D721Med (cell line): ENCODE results near the gene VAT1L.

Experiments used
- DNase-seq: peaks from one replicate; pipeline ENCODE4 v3.0.0; 2011; ENCODE audit warnings: low spot score; ENCODE audit not compliant: insufficient read length
- FAIRE-seq: peaks from 2 replicates; lab custom pipeline; 2011; peaks lifted over from hg19 to GRCh38; lab: Jason Lieb, UNC
- TF ChIP-seq, protein P1 (sequence below): IDR thresholded peaks from 2 replicates; pipeline ENCODE4 v1.5.1; 2012; ENCODE audit warnings: mild to moderate bottlenecking, control low read depth; ENCODE audit not compliant: insufficient read depth; ENCODE audit errors: missing control alignments

Gene VAT1L

DNA sequence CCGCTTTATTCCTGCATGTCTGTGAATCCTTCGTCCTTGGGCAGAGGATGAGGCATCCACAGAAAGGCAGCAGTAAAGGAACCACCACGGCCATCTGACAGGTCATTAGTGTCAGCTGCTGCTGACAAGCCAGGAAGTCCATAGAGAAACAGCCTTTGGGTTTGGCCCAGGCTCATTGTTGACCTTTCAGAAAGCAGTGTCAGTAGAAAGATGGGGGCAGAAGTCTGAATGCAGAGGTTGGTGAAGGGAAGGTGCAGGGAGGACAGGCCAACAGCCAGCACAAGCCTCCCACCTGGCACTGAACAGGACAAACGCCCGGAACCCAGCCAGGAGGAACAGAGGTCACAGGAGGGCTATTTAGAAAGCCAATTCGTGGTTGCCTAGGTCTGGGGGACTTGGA, 105.8 kb downstream of the VAT1L start:
- no peak for DNase-seq
- TF ChIP-seq, protein P1, sequence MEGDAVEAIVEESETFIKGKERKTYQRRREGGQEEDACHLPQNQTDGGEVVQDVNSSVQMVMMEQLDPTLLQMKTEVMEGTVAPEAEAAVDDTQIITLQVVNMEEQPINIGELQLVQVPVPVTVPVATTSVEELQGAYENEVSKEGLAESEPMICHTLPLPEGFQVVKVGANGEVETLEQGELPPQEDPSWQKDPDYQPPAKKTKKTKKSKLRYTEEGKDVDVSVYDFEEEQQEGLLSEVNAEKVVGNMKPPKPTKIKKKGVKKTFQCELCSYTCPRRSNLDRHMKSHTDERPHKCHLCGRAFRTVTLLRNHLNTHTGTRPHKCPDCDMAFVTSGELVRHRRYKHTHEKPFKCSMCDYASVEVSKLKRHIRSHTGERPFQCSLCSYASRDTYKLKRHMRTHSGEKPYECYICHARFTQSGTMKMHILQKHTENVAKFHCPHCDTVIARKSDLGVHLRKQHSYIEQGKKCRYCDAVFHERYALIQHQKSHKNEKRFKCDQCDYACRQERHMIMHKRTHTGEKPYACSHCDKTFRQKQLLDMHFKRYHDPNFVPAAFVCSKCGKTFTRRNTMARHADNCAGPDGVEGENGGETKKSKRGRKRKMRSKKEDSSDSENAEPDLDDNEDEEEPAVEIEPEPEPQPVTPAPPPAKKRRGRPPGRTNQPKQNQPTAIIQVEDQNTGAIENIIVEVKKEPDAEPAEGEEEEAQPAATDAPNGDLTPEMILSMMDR: no peak
- no peak for FAIRE-seq

DNA sequence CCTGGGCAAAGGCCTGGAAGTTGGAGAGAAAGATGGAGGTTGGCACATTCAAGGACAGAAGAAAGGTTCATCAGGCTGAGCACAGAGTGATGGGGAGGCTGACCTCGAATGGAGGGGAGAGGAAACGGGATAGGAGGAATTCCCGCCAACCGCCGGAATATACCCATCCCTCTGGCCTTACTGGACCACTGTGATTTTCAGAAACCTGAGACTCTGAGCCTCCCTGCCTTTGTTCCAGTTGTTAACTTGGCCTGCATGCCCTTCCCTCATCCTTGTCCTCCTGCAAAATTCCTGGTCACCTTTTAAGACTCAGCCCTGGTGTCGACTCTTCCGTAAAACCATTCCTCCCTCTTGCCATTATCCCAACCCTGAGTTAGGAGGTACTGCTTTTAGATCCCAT, 107.6 kb downstream of the VAT1L start:
- TF ChIP-seq, protein P1: no peak
- DNase-seq (no peak), FAIRE-seq (no peak)

DNA sequence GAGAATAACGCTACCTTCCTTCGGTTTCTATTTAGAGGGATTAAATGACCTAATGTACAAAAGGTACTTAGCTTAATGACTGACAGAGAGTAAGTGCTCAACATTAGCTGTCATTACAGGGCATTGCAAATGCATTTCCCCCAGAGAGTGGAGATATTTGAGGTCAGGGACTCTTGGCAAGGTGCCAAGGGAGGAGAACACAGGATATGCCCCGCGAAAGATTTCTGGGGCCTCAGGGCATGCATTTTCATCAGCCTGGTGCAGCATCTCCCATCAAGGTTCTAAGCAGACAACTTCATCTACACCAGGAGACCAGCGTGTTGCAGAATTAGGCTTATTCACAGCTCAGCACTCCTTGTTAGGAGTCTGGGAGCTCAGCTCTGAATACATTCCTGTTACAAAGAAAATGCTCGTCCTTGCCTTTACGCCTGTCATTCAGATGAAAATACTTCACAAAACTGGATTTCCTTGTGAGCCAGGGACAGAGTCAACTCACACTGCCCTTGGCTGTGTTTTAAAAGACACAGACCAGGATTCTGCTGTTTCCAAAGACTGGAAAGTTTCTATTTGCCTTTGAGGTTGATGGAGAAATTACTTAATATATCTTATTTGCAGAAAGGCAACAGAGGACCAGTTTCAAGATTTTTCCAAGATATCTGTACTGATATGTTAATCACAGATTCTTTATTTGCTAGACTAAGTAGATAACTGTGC, 108.2 kb downstream of the VAT1L start:
- DNase-seq (no peak), FAIRE-seq (no peak)
- TF ChIP-seq, protein P1: no peak

DNA sequence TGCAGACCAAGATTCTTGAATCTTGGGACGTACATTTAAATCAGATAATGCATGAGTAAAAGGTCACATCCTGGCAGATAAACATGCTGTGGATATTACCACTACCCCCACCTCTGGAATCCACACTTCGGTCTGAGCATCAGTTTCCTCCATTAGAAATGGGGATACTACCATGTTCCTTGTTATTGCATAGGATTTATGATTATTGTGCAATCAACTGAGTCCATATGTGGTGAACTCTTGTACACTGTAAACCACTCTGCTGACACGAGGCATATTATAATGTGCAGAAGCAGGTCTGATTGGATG, 108.7 kb downstream of the VAT1L start:
- DNase-seq (no peak), FAIRE-seq (no peak)
- TF ChIP-seq, protein P1: no peak

DNA sequence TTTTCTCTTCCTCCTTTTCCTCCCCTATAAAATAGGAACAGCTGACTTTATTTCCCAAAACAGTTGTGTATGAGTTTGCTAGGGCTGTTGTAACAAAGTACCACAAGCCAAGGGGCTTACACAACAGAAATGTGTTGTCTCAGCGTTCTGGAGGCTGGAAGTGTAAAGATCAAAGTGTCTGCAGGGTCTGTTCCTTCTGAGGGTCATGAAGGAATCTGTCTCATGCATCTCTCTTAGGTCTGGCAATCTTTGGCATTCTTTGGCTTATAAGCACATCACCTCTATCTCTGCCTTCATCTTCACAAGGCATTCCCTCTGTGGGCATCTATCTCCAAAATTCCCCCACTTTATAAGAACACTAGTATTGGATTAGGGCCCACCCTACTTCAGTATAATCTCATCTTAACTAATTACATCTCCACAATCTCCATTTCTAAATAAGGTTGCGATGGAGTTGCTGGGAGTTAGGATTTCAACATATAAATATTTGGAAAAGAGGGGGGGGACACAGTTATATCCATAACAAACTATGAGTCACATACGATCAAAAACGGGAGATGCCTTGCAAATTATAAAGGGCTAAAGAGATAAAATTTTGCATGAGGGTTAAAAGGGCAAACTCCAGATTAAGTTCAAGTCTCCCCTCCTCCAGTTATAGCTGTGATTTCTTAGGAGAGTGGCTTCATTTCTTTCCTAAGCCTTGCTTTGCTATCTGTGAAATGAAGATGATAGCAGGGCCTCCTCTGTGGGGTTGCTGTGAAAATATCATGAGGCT, 109.7 kb downstream of the VAT1L start:
- TF ChIP-seq, protein P1: no peak
- DNase-seq (no peak), FAIRE-seq (no peak)

DNA sequence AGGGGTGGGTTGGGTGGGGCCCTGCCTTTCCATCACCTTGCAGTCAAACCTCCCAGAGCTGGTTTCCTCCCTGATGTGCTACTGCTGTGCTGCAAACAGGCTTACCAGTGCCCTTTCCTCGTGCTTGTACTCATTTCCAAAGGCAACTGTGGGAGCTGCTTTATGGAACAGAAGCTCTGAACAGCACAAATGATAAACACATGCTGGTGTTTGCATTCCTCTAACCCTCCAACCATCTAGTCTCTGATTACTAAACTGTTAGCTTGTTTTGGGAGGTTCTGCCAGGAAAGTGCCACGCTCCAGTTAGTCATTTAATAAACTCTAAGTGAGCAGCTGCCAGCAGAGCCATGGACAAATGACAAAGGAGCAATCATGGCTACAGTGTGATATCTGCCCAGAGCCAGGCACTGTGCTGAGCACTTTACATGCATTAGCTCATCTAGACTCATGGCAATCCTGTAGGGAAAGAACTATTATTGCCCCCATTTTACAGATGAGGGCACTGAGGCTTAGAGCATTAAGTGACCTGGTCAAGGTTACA, 110.4 kb downstream of the VAT1L start:
- TF ChIP-seq, protein P1: no peak
- DNase-seq (no peak), FAIRE-seq (no peak)

DNA sequence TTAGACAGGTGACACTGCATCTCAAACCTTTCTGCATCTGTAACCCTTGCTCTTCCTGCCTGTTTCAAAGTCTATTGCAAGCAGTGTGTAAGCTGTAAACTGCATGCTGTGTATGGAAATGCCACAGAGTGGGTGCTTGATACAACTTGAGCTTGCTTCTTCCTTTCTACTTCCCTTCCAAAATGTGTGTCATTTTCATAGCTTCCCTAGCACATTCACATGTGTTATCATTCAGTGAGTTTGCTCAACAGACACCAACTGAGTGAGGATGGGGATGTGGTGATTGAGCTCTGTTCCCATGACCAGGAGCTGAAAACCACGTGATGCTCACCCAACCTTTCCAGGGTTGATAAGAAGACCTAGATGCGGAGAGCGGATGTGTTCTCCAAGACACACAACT, 111.1 kb downstream of the VAT1L start:
- TF ChIP-seq, protein P1: no peak
- no peak for FAIRE-seq
- DNase-seq: no peak
